Stomach (tissue), 9 donors: Measurements from ENCODE around the gene HLA-DPB1. TPM values are rescaled to one million over a fixed set of nuclear protein-coding genes. Genes with fewer than 3 reads are reported as not detected.
"Not testable (repeated sequence)": the region's sequence is repeated elsewhere in the genome, so short reads cannot be mapped to it uniquely, and the experiment has no call there.

ENCODE experiments used
- DNase-seq, 2 donors: peaks; one replicate each; pipeline versions ENCODE4 v3.0.0 to v3.0.0-alpha.2; 2013 to 2019
- H3K27ac ChIP-seq, 5 donors: fragments of 200-600 bp in 4 of 5; sonication (generic) in 4 of 5; one replicate each; pipeline ENCODE4 v1.5.1; 2013 to 2019; ENCODE audit warnings: mild to moderate bottlenecking in 1 of 5, moderate library complexity in 1 of 5
- H3K27me3 ChIP-seq, 3 donors: fragments of 200-600 bp; sonication (generic); one replicate each; pipeline ENCODE4 v1.5.1; 2017 to 2019; ENCODE audit warnings: mixed run types in 1 of 3
- H3K36me3 ChIP-seq, 4 donors: fragments of 200-600 bp; sonication (generic); 1 replicate in 3 of 4; 2 replicates in 1 of 4; pipeline ENCODE4 v1.5.1; 2016 to 2019
- H3K4me1 ChIP-seq, 4 donors: fragments of 200-600 bp; sonication (generic); one replicate each; pipeline ENCODE4 v1.5.1; 2016 to 2019
- H3K4me3 ChIP-seq, 4 donors: fragments of 200-600 bp; sonication (generic) in 3 of 4; one replicate each; pipeline ENCODE4 v1.5.1; 2016 to 2019; ENCODE audit warnings: mild to moderate bottlenecking in 1 of 4
- H3K9me3 ChIP-seq, 4 donors: fragments of 200-600 bp; sonication (generic); one replicate each; pipeline ENCODE4 v1.5.1; 2016 to 2019
- CTCF ChIP-seq, 7 experiments: fragments of 450-650 bp in 4 of 7; fragments of 200-600 bp in 3 of 7; sonication (generic) in 3 of 7; IDR thresholded peaks; one replicate each; pipeline ENCODE4 v1.5.1; 2016 to 2019; ENCODE audit warnings: antibody characterized with exemption in 7 of 7, control low read depth in 2 of 7, mild to moderate bottlenecking in 1 of 7
- EP300 ChIP-seq: sonication (generic); formaldehyde crosslinking; IDR thresholded peaks from one replicate; pipeline ENCODE4 v1.6.1; 2017; ENCODE audit warnings: antibody characterized with exemption
- POLR2A ChIP-seq, 4 donors: fragments of 450-650 bp; IDR thresholded peaks; one replicate each; pipeline ENCODE4 v1.6.1; 2016; ENCODE audit warnings: antibody characterized with exemption in 4 of 4, control low read depth in 2 of 4, mild to moderate bottlenecking in 1 of 4, moderate library complexity in 1 of 4
- POLR2AphosphoS5 ChIP-seq, 3 donors: sonication (generic); formaldehyde crosslinking; IDR thresholded peaks; one replicate each; pipeline ENCODE4 v1.6.1; 2016; ENCODE audit warnings: antibody characterized with exemption in 3 of 3
- WGBS, 5 donors: extraction: QIAGEN DNeasy Blood & Tissue Kit in 3 of 5; methylation state at CpG; one replicate each; pipeline versions ENCODE4 v1.1.5 to v1.1.7; 2013 to 2018; 5-methylcytosine and 5-hydroxymethylcytosine counted together
- intact Hi-C: fragments of 100-400 bp; cut with DNase I; formaldehyde crosslinking; loops from one replicate; pipeline ENCODE4 v1.15.1; 2023; ENCODE audit warnings: low total_unique reads
- polyA plus RNA-seq, 3 donors: library from polyadenylated mRNA; stranded (reverse); fragments of 200-250 nt; gene quantifications; one replicate each; pipeline ENCODE4 v1.2.3, GENCODE V29; 2013
- total RNA-seq, 5 donors: library from RNA; depleted of rRNA; stranded (reverse); fragments of >200 nt; gene quantifications; one replicate each; pipeline versions ENCODE4 v1.1.0 to v1.2.3, GENCODE V29; 2014 to 2016
- donor health status: healthy with polysubstance abuse.
- donor health status: Bipolar disorder and iron deficiency.
- donor health status: healthy.

HLA-DPB1 gene
- total and polyA plus RNA-seq, 8 donors, result 10.7 to 62.2 (median 46.6) TPM; not detected in 1

GRCh38 chr6:33095681-33096080, 19.9 kb downstream of the HLA-DPB1 start:
- Histone ChIP-seq H3K4me3 (no peak overlapping the region), H3K27ac (no peak overlapping the region), H3K9me3 (peaks cover 0 to 23% (median 8%) of the 10 kb centered on the region in 4 donors), H3K36me3 (no peaks in the 10 kb centered on the region), H3K27me3 (peaks cover 0 to 30% (median 0%) of the 10 kb centered on the region in 3 donors), H3K4me1 (no peaks in the 10 kb centered on the region)
- no peak for DNase-seq
- WGBS, 5 donors, result 90 to 100% (median 94%) methylated on average over 1 of the region's 1 CpG
- TF ChIP-seq CTCF (IDR thresholded peaks at IDR 0.05) (no peak), POLR2A (IDR thresholded peaks at IDR 0.05) (no peak), EP300 (no peak), POLR2AphosphoS5 (IDR thresholded peaks at IDR 0.05) (no peak)
- intact Hi-C loops, result no loop called here

- H3K27ac ChIP-seq, DNase-seq, H3K4me3 ChIP-seq, H3K36me3 ChIP-seq, H3K4me1 ChIP-seq, intact Hi-C loops: not testable (repeated sequence)
- H3K9me3 ChIP-seq, result peaks cover 0 to 32% (median 17%) of the 10 kb centered on the region in 4 donors
- 48 to 83% (median 71%) methylated on average over 5 of the region's 5 CpGs for WGBS, 5 donors
- peaks cover 0 to 24% (median 0%) of the 10 kb centered on the region in 3 donors for H3K27me3 ChIP-seq
Measured at GRCh38 chr6:33101121-33101737, 25.4 kb downstream of the HLA-DPB1 start.

- peaks cover 0 to 25% (median 12%) of the 10 kb centered on the region in 4 donors for H3K9me3 ChIP-seq
- no peaks in the 10 kb centered on the region for H3K36me3 ChIP-seq
- DNase-seq, result no peak
- H3K27ac ChIP-seq, result no peak overlapping the region
- intact Hi-C loops, result no loop called here
- H3K4me3 ChIP-seq, result no peak overlapping the region
- 42 to 62% (median 48%) methylated on average over 2 to 3 of the region's 3 CpGs for WGBS, 5 donors
- peaks cover 0 to 39% (median 0%) of the 10 kb centered on the region in 3 donors for H3K27me3 ChIP-seq
- TF ChIP-seq POLR2AphosphoS5 (IDR thresholded peaks at IDR 0.05) (no peak), POLR2A (IDR thresholded peaks at IDR 0.05) (no peak), EP300 (no peak), CTCF (IDR thresholded peaks at IDR 0.05) (no peak)
- no peaks in the 10 kb centered on the region for H3K4me1 ChIP-seq
Measured at GRCh38 chr6:33103776-33104175, 28.0 kb downstream of the HLA-DPB1 start.

- H3K27ac ChIP-seq, result no peak overlapping the region
- TF ChIP-seq POLR2A (IDR thresholded peaks at IDR 0.05) (no peak), EP300 (no peak), CTCF (IDR thresholded peaks at IDR 0.05) (no peak), POLR2AphosphoS5 (IDR thresholded peaks at IDR 0.05) (no peak)
- no peaks in the 10 kb centered on the region for H3K4me1 ChIP-seq
- no peak for DNase-seq
- no peaks in the 10 kb centered on the region for H3K36me3 ChIP-seq
- intact Hi-C loops, result no loop called here
- H3K9me3 ChIP-seq, result peaks cover 0 to 22% (median 9%) of the 10 kb centered on the region in 4 donors
- peaks cover 0 to 42% (median 0%) of the 10 kb centered on the region in 3 donors for H3K27me3 ChIP-seq
- 89 to 97% (median 93%) methylated on average over 1 of the region's 1 CpG for WGBS, 5 donors
- H3K4me3 ChIP-seq, result no peak overlapping the region
Measured at GRCh38 chr6:33104887-33105286, 29.1 kb downstream of the HLA-DPB1 start.

- peaks cover 0 to 18% (median 7%) of the 10 kb centered on the region in 4 donors for H3K9me3 ChIP-seq
- H3K4me3 ChIP-seq, result no peak overlapping the region
- 64 to 95% (median 77%) methylated on average over 3 of the region's 3 CpGs for WGBS, 5 donors
- H3K36me3 ChIP-seq, result no peaks in the 10 kb centered on the region
- no peak overlapping the region for H3K27ac ChIP-seq
- H3K27me3 ChIP-seq, result peaks cover 0 to 43% (median 0%) of the 10 kb centered on the region in 3 donors
- no peaks in the 10 kb centered on the region for H3K4me1 ChIP-seq
- intact Hi-C loops, result no loop called here
- no peak for TF ChIP-seq EP300
- TF ChIP-seq CTCF (IDR thresholded peaks at IDR 0.05), result no peak
- TF ChIP-seq POLR2AphosphoS5 (IDR thresholded peaks at IDR 0.05), result no peak
- TF ChIP-seq POLR2A (IDR thresholded peaks at IDR 0.05), result no peak
- DNase-seq, result no peak
Measured at GRCh38 chr6:33105386-33105785, 29.6 kb downstream of the HLA-DPB1 start.
